GM18517 (cell line): Measurements from ENCODE around the gene UNCX.
"Not testable (repeated sequence)": the region's sequence is repeated elsewhere in the genome, so short reads cannot be mapped to it uniquely, and the experiment has no call there.

ENCODE experiments used
- ATAC-seq: cut with Tn5 transposase; IDR thresholded peaks from one replicate; pipeline ENCODE4 v1.9.1; 2021; ENCODE audit warnings: mild to moderate bottlenecking, moderate library complexity; ENCODE audit not compliant: unreplicated experiment

The UNCX gene

DNA sequence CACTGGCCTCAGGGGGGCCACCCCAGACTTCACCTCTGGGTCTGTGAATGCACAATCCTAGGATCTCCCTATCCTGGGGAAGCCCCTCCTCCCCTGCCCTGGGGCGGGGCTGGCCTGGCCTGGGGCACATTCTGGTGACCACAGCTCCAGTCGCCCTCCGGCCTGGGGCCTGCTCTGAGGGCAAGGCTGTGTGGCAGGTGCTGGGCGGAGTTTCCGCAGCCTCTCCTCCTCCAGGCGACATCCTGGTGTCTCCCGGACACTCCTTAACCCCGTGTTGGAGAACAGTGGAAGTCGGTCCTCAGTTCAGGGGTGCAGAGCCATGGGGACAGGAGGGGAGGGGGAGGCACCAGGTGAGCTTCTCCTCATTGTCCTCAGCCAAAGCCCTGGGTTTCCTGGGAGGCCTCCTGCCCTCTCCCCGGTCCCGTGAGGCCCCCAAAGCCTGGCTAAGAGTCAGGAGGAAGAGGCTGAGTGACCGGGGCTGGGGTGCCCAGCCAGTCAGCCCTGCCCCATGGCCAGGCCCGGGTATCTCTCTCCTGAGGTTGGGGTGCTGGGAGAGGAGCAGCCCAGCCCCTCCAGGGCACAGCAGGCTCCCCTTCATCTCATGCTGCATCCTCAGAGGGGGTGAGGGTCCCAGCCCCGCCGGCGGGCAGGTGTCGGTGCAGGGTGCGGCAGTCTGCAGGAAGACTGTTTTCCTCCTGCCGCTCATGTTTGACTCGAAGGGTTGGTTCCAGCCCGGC is 22.6 kb downstream of the UNCX start:
- no peak for ATAC-seq

GRCh38 chr7:1255817-1256340 is 23.2 kb downstream of the UNCX start:
- ATAC-seq = no peak

DNA sequence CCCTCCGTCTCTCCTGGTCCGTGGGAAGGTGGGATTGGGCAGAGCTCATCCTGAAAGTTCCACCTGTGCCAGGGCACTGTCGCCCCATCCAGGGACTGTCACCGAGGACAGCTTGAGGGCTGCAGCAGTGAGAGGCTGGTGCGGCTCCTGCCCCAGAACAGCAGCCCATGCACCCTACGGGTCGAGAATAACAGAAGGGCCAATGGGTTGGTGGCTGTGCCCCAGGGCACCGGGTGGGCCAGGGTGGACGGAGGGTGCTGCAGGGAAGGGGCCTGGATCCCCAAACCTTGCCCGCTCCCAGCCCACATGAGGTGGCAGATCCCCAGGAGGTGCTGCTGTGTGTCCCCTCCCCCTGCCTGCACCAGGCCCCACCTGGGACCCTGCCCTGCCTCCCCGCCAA is 23.9 kb downstream of the UNCX start:
- ATAC-seq = no peak

GRCh38 chr7:1257221-1257620 is 24.5 kb downstream of the UNCX start:
- ATAC-seq = no peak

GRCh38 chr7:1257863-1258262 is 25.2 kb downstream of the UNCX start:
- no peak for ATAC-seq

GRCh38 chr7:1259621-1260243 is 27.1 kb downstream of the UNCX start:
- ATAC-seq = no peak

GRCh38 chr7:1260244-1260635 is 27.6 kb downstream of the UNCX start:
- ATAC-seq = no peak

- not testable (repeated sequence) for ATAC-seq
Observed at GRCh38 chr7:1261036-1261435, 28.4 kb downstream of the UNCX start.

DNA sequence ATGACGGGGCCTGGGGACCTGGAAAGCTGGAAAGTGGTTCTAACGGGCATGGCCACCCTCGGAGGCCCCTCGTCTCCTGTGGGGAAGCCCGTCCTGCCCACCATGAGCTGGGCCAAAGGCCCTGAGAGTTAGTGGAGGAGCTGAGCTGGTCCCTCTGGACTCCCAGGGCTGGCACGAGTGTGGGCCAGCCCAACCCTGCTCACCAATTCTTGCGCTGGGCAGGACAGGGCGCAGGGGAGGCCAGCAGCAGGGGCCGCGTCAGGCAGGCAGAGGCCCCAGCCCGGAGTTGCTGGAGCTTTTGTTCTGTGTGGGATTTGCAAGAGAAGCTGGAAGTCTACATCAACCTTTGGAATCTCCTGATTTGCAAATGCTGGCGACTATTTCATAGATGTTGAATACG is 29.8 kb downstream of the UNCX start:
- ATAC-seq = no peak

GRCh38 chr7:1263391-1263951 is 30.8 kb downstream of the UNCX start:
- ATAC-seq = no peak

DNA sequence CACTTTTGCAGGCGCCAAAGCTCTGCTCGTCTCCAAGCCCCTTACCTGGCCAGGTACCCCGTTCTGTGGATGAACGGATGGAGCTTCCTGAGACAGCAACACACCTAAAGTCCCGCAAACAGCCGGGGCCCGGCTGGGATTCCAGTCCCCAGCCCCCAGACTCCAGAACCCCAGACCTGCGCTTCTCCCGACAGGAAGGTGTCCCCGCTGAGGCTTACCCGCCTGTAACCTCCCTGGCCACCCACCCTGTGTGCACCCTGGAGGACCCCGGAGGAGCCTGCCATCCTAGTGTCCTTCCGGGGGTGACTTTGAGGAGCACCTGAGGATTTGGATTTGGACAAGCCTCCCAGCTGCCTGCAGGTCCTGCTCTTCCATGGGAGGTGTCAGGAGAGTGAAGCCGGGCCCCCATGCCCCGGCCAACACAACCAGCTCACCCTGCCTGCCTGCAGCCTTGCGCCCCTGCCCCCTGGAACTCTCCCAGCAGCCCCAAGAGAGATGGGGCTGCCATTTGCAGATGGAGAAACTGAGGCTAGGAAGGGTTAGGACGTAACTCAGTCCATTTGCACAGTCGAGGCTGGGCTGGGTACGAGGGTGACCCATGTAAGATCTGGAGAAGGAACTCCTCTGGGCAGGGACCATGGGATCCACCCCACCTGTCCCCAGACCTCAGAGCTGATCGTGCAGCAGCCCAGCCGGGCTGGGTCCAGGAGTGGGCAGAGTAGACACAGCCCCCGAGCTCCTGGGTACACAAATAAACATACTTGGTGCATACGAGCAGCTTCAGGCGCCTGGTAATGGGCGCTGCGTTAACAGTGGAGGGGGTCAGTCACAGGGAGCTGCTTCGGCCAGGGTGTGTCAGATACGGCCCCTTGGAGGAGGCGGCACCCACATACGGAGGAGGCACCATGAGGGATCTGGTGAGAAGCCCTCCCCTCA is 31.9 kb downstream of the UNCX start:
- ATAC-seq = no peak

- no peak for ATAC-seq
Observed at GRCh38 chr7:1267016-1267900, 34.6 kb downstream of the UNCX start.

GRCh38 chr7:1268076-1268815 is 35.6 kb downstream of the UNCX start:
- no peak for ATAC-seq

DNA sequence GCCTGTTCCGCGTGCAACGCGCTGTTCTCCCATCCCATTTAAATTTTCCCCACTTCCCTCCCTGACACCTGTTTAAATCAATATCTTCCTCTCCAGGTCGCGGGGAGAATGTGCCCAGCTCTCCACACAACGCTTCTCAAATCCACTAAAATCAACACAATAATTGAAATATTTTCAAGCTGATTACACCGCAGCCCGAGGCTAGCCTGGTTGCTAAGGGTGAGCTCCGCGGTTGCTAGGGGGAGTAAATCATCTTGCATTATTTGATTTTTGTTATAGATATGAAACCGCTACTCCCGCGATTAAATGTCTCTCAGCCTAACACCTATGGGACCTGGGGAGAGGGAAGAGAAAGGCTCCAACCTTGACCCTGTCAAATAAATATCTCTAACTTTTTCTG is 36.2 kb downstream of the UNCX start:
- no peak for ATAC-seq

GRCh38 chr7:1269336-1269890 is 36.7 kb downstream of the UNCX start:
- ATAC-seq = no peak

- no peak for ATAC-seq
Observed at GRCh38 chr7:1270181-1270580, 37.5 kb downstream of the UNCX start.

GRCh38 chr7:1271046-1271445 is 38.4 kb downstream of the UNCX start:
- ATAC-seq = no peak

GRCh38 chr7:1271656-1272055 is 39.0 kb downstream of the UNCX start:
- no peak for ATAC-seq

DNA sequence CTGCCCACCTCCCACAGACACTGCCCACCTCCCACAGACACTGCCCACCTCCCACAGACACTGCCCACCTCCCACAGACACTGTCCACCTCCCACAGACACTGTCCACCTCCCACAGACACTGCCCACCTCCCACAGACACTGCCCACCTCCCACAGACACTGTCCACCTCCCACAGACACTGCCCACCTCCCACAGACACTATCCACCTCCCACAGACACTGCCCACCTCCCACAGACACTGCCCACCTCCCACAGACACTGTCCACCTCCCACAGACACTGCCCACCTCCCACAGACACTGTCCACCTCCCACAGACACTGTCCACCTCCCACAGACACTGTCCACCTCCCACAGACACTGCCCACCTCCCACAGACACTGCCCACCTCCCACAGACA is 39.5 kb downstream of the UNCX start:
- ATAC-seq = not testable (repeated sequence)
